Suprapubic skin (tissue), 3 donors: Measurements from ENCODE around the gene DNAH3.

ENCODE experiments used
- CTCF ChIP-seq, 2 donors: fragments of 200-600 bp in 1 of 2; fragments of 450-650 bp in 1 of 2; sonication (generic) in 1 of 2; IDR thresholded peaks; one replicate each; pipeline ENCODE4 v1.5.1; 2016 to 2019; ENCODE audit warnings: antibody characterized with exemption in 2 of 2, mild to moderate bottlenecking in 1 of 2, moderate library complexity in 1 of 2
- EP300 ChIP-seq: sonication (generic); formaldehyde crosslinking; IDR thresholded peaks from one replicate; pipeline ENCODE4 v1.6.1; 2017; ENCODE audit warnings: antibody characterized with exemption
- POLR2A ChIP-seq, 2 donors: fragments of 450-650 bp; IDR thresholded peaks; one replicate each; pipeline ENCODE4 v1.6.1; 2017; ENCODE audit warnings: antibody characterized with exemption in 2 of 2, mild to moderate bottlenecking in 2 of 2, moderate library complexity in 2 of 2

GRCh38 chr16:21033704-21034103 lies 116.9 kb downstream of the DNAH3 start:
- no peak for TF ChIP-seq POLR2A (IDR thresholded peaks at IDR 0.05)
- no peak for TF ChIP-seq CTCF (IDR thresholded peaks at IDR 0.05)
- TF ChIP-seq EP300 = no peak
